NCI-H2029 treated with DMSO at 0.1 percent for 48 hours (cell line): ENCODE data around the gene ETS1.
A peak's percentile ranks its signal among the peaks of the same experiment; 100 is the strongest.

Source experiments
- DNase-seq: peaks from one replicate; lab custom pipeline; 2025; lab: John Stamatoyannopoulos, UW

The ETS1 gene

DNA sequence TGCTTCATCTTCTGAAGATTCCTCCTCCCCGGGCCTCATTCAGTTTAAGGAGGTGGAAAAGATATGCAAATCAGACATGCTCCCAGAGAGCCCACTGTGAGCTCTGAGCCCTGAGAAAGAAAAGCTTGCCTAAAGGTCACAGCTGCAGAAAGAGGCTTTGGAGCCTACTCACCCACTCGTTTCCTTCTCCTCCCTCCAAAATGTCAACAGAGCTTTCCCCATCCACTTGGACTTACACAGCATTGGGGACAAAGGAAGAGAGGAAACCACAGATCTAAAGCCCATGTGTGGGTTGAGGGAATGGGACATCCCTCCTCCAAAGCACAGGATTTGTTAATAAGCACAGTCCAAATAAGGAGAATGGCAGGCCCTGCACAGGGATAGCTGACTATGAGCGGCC is 158.4 kb downstream of the ETS1 start:
- DNase-seq: no peak

DNA sequence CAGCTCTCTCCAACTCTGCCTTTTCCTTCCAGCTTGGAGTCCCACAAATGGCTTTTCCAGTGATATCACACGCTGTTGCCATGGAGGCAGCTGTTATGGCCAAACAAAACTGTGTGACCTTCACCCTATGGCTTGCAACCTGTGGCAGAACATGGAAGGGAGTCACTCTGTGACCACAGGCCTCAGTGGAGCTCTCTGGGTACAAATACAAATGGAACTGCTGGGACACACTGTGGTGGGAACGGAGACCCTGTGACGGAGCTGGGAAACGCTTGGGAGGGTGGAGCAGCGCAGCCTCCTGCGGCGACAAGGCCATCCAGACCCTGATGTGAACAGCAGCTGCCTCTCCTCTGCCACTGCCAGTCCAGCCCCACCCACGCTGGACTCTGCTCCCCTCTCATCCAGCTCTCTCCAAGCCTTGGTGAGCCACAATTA is 162.5 kb downstream of the ETS1 start:
- DNase-seq: no peak

DNA sequence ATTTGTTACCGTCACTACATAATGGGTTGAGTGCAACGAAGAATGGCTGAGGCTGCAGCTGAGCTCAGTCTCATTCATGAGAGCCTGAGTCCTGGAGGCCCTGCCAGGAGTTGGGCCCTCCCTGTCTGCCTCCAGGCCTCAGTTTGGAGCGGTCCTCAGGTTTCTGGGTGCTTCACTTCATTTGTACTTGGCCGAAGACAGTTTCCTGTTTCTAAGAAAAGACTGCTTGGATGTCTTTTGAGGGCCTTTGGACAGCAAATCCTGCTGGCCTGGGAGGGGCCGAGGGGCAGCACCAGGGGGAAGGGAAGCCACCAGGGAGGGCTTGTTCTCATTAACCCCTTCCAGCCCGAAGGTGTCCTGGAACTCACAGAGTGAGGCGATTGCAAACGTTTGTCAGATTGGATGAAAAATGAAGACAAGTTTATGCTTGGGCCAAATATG is 163.1 kb downstream of the ETS1 start:
- DNase-seq: no peak

DNA sequence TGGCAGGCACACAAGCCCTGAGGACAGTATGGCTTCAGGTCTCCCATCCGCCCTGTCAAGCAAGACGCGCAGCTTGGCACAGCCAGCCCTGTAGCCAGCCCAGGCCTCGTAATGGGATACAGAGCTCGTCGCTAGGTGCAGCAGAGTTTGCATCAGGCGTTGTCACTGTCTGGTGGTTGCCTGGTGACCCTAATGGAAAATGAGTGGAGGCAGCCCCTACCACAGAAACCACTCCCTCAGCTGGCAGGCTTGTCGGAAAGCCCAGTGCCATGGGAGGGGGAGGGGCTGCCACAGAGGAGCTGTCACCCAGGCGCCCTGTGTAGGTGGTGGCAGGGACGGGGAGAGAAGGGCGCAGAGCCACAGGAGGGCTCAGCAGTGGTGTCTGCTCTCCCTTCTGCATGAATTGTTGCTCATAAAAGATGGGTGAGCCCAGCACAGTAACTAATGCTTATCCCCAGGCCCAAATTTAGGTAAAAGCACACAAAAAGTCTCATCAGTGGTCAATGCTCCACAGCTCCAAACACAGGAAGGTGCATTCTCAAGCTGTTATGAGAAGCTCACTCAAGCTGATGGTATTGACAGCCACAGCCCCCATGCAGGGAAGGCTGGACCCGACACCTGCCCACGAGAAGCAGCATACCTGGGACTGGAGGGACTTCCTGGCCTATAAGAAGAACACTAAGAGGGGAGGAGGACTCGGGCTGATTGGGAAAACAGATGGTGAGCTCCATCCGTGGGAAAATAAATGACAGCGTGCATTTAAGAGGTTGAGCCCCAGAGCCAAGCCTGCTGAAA is 164.6 kb downstream of the ETS1 start:
- no peak for DNase-seq

GRCh38 chr11:128421577-128422330 is 165.6 kb downstream of the ETS1 start:
- DNase-seq: no peak

DNA sequence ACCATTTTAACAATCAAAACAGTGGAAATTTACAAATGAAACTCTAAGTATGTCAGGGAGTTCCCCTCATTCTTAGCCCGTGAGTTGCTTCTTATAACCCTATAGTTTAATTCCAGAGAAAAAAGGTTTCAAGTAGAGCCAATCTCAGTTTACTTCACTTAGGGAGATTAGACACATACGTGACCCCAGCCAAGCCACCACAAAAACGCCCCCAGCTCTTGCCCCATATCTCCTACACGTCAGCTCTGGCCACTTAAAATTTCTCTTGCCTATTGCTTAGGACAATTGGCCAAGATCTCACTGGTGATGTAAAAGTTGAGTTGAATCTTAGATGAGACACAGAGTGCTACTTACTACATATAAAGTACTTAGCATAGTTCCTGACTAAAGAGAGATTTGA is 166.4 kb downstream of the ETS1 start:
- DNase-seq: no peak

DNA sequence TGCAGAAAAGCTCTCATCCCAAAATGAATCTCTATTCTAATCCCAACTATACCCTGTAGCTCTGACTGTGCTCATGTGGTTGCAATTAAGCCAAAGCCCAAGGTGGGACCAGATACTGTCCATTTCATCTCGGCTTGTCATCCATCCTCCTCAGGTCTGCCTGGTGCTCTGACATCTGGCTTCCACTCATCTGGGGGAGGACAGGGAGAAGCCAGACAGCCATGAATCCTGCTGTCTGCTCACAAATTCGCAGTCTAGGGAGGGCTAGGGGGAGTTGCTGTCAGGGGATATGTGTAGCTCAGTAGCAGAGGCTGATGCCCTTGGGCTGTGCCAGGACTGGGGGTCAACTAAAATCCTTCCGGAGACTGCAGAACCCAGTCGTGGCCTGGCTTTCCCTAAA is 167.1 kb downstream of the ETS1 start:
- no peak for DNase-seq

- DNase-seq: no peak
Measured at GRCh38 chr11:128419012-128419767, 168.2 kb downstream of the ETS1 start.

GRCh38 chr11:128417607-128418324 is 169.6 kb downstream of the ETS1 start:
- no peak for DNase-seq

DNA sequence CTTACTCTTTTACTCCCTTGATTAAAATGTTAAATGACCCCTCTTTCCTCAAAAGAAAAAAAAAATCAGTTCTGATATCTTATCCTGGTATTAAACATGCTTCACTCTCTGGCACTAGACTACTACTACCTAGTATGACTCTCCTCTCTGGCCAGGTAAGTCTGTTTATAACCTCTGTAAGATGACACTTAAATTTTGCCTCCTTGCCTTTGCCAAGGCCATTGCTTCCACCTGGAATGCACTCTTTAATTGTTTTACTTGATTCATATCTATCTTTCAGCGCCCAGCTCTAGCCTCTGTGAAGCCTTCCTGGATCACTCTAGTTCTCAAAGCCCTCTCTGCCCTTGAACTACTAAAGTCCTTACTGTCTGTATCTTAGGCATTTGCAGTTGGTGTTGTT is 170.4 kb downstream of the ETS1 start:
- DNase-seq: peak; percentile 19

- no peak for DNase-seq
Measured at GRCh38 chr11:128415539-128415938, 171.8 kb downstream of the ETS1 start.

DNA sequence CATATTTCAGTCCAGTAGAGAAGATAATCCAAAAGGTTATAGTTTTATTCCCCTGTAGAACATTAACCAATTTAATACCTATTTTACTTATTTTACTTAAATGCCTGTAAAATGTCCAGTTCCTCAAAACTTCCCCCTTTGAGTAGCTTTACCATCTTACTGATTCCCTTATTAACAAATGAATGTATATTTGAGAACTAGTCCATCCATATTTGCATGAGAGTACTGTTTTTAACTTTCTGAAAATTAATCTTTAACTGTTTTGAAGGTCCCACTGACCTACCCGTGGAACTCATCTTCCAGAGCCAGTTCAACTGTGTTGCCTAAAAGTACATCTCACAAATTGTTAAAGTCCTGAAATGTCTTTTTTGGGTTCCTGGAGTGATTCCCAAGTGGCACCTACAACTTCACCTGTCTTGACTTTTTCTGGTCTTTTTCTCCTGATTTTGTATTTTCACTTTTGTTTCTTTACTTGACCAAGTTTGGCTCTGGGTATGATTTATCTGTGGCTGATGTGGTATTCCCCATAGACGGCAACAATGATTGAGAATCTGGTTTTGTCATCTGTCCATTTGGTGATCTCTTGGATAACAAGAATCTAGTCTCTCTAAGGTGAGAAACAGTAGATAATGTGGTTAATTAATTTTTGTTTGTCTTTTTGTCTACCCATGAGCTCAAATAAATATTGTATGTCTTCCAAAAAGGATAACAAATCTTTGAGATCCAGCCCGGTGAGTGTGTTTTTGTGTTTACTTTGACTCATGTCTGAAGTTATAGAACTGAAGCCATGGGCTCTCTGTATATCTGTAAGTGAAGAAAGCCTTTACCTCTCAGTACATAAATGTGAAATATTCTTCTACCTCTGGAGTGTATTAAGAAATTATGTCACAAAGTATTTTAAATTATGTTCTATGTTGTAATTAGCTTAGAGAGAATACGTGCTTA is 174.2 kb downstream of the ETS1 start:
- DNase-seq: no peak

GRCh38 chr11:128411812-128412211 is 175.5 kb downstream of the ETS1 start:
- no peak for DNase-seq

DNA sequence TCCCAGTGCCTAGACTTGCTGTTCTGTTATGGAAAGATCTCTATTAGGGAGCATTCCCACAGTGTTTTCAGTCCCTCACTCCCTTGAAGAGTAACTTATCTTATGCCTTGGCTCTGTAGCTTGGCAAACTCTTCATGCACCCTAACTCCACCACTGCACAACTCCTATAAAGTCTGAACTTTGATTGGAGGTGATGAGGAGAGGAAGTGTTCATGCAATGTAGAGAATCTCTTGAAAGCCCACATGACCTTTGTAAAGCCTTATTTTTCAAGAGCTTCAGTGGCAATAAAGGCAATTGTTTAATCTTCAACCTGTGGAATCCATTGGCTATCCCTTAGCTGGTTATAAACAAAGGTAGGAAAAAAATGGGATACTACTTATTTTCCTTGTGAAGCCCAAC is 176.2 kb downstream of the ETS1 start:
- DNase-seq: no peak

DNA sequence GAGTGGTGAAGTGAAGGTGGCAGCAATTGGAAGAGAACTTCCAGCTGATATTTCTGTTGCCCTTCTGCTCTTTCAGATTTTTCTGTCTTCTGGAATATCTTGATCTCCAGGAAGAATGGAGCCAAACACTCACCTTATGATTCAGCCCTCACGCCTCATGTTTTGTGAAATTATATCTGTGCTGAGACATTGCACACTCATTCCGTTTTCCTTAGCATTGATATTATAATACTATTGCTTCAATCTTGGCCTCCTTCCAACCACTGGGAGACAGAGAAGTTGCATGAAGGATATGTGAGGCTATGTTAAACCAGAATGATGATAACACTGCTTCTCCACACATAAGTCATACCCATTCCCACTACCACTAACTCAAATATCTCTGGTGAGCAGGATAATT is 177.9 kb downstream of the ETS1 start:
- no peak for DNase-seq
